ENCODE measurements around the gene GALNT17. TPM values are rescaled to one million over a fixed set of nuclear protein-coding genes. Genes with fewer than 3 reads are reported as not detected.

The GALNT17 gene
- total and polyA plus RNA-seq, 11 donors: 16.9 to 116 (median 73.1) TPM

GRCh38 chr7:71723859-71724258 is 591.9 kb downstream of the GALNT17 start:
- peaks cover 0 to 5% (median 0%) of the 10 kb centered on the region in 12 donors for H3K9me3 ChIP-seq
- H3K27ac ChIP-seq: no peak overlapping the region
- TF ChIP-seq CTCF (IDR thresholded peaks at IDR 0.05) (no peak), POLR2A (IDR thresholded peaks at IDR 0.05) (no peak)
- H3K4me3 ChIP-seq: no peak overlapping the region
- WGBS, 4 donors: 10 to 20% (median 15%) methylated on average over 7 of the region's 7 CpGs
- H3K36me3 ChIP-seq: no peaks in the 10 kb centered on the region
- intact Hi-C loops (cut with DNase I): loop anchor here in 2 of 10 donors (5.0 to 10.0 kb wide), 2 partner anchors 109 to 112 kb away; no protein-coding TSS in a partner anchor
- peak; percentile 40 to 59 (median 47) for ATAC-seq
- no peak for DNase-seq
- H3K4me1 ChIP-seq: peaks cover 0 to 3% (median 0%) of the 10 kb centered on the region in 12 donors
- H3K27me3 ChIP-seq: no peaks in the 10 kb centered on the region

GRCh38 chr7:71727347-71727746 is 595.4 kb downstream of the GALNT17 start:
- intact Hi-C loops (cut with DNase I): loop anchor here in 1 of 10 donors (10.0 kb wide), 1 partner anchor 113 kb away; no protein-coding TSS in a partner anchor

GRCh38 chr7:71731740-71732139 is 599.8 kb downstream of the GALNT17 start:
- 82 to 89% (median 87%) methylated on average over 9 of the region's 9 CpGs for WGBS, 4 donors
- DNase-seq (no peak), ATAC-seq (no peak)
- H3K27me3 ChIP-seq: peaks cover 0 to 5% (median 0%) of the 10 kb centered on the region in 9 donors
- H3K4me3 ChIP-seq: no peak overlapping the region
- peaks cover 0 to 4% (median 0%) of the 10 kb centered on the region in 12 donors for H3K9me3 ChIP-seq
- no peaks in the 10 kb centered on the region for H3K36me3 ChIP-seq
- intact Hi-C loops (cut with DNase I): loop anchor here in 6 of 10 donors (2.0 to 10.0 kb wide), 8 partner anchors 317 to 907 kb away; partner anchors contain the start of gene GALNT17 (in 5 of the 6)
- TF ChIP-seq POLR2A (IDR thresholded peaks at IDR 0.05) (no peak), CTCF (IDR thresholded peaks at IDR 0.05) (no peak)
- no peak overlapping the region for H3K27ac ChIP-seq
- peaks cover 0 to 9% (median 0%) of the 10 kb centered on the region in 12 donors for H3K4me1 ChIP-seq

More at GRCh38 chr7:71727347-71727746, 595.4 kb downstream of the GALNT17 start:
- TF ChIP-seq POLR2A (IDR thresholded peaks at IDR 0.05) (no peak), CTCF (IDR thresholded peaks at IDR 0.05) (no peak)
- Histone ChIP-seq H3K4me1 (peaks cover 0 to 3% (median 0%) of the 10 kb centered on the region in 12 donors), H3K9me3 (peaks cover 0 to 4% (median 0%) of the 10 kb centered on the region in 12 donors), H3K27ac (no peak overlapping the region), H3K27me3 (no peaks in the 10 kb centered on the region), H3K4me3 (no peak overlapping the region), H3K36me3 (no peaks in the 10 kb centered on the region)
- DNase-seq (no peak), ATAC-seq (peak in 2 of 4 donors; percentile 39 to 51)
- WGBS, 4 donors: 73 to 89% (median 81%) methylated on average over 1 of the region's 1 CpG

GRCh38 chr7:71733107-71733870 is 601.3 kb downstream of the GALNT17 start:
- WGBS, 4 donors: 5 to 7% (median 5%) methylated on average over 21 to 29 of the region's 29 CpGs
- peaks cover 0 to 5% (median 0%) of the 10 kb centered on the region in 9 donors for H3K27me3 ChIP-seq
- peak; percentile 57 to 87 (median 82) for ATAC-seq
- H3K27ac ChIP-seq: no peak overlapping the region
- H3K36me3 ChIP-seq: no peaks in the 10 kb centered on the region
- TF ChIP-seq CTCF (IDR thresholded peaks at IDR 0.05) (peak; percentile 80 to 92 (median 89)), POLR2A (IDR thresholded peaks at IDR 0.05) (no peak)
- H3K4me3 ChIP-seq: peak overlapping the region in 7 of 12 donors; percentile 22 to 46 (median 36)
- intact Hi-C loops (cut with DNase I): loop anchor here in 8 of 10 donors (1.0 to 10.0 kb wide), 9 partner anchors 318 to 908 kb away; partner anchors contain the start of gene GALNT17 (in 5 of the 8)
- peak; percentile 65 to 89 (median 76) for DNase-seq
- H3K4me1 ChIP-seq: peaks cover 0 to 6% (median 0%) of the 10 kb centered on the region in 12 donors
- peaks cover 0 to 4% (median 0%) of the 10 kb centered on the region in 12 donors for H3K9me3 ChIP-seq

Measured in heart left ventricle (tissue), 16 donors.